GM18499 (cell line): ENCODE results near the gene SRP9.

Experiments
- ATAC-seq: cut with Tn5 transposase; IDR thresholded peaks from one replicate; pipeline ENCODE4 v1.9.1; 2021; ENCODE audit warnings: moderate number of reproducible peaks; ENCODE audit not compliant: insufficient read depth, unreplicated experiment

SRP9 gene

GRCh38 chr1:225777583-225778336, at the start of gene SRP9:
Gene SRP9 (plus strand): TSS chr1:225777826. CDS start chr1:225777941, 115 bp downstream.
- ATAC-seq, result peak; percentile 98

- ATAC-seq, result no peak
These were observed 46.1 kb upstream of the SRP9 start for GRCh38 chr1:225731491-225731890.

GRCh38 chr1:225733254-225733653, 44.4 kb upstream of the SRP9 start:
- ATAC-seq, result no peak

- no peak for ATAC-seq
These were observed 42.1 kb upstream of the SRP9 start for GRCh38 chr1:225735252-225736149.

GRCh38 chr1:225736437-225737098, 41.1 kb upstream of the SRP9 start:
- no peak for ATAC-seq

- no peak for ATAC-seq
These were observed 40.5 kb upstream of the SRP9 start for GRCh38 chr1:225737161-225737560.

- no peak for ATAC-seq
These were observed 39.8 kb upstream of the SRP9 start for GRCh38 chr1:225737866-225738265.

GRCh38 chr1:225738763-225739162, 38.9 kb upstream of the SRP9 start:
- ATAC-seq, result no peak

GRCh38 chr1:225739542-225740107, 38.0 kb upstream of the SRP9 start:
- ATAC-seq, result no peak

GRCh38 chr1:225744745-225745144, 32.9 kb upstream of the SRP9 start:
- ATAC-seq, result no peak

GRCh38 chr1:225745273-225745672, 32.4 kb upstream of the SRP9 start:
- ATAC-seq, result no peak

GRCh38 chr1:225746361-225747179, 31.1 kb upstream of the SRP9 start:
- no peak for ATAC-seq

GRCh38 chr1:225747566-225747965, 30.1 kb upstream of the SRP9 start:
- ATAC-seq, result no peak

- ATAC-seq, result no peak
These were observed 29.1 kb upstream of the SRP9 start for GRCh38 chr1:225748529-225748928.

GRCh38 chr1:225749706-225750105, 27.9 kb upstream of the SRP9 start:
- no peak for ATAC-seq

GRCh38 chr1:225750420-225750819, 27.2 kb upstream of the SRP9 start:
- no peak for ATAC-seq

- ATAC-seq, result no peak
These were observed 26.5 kb upstream of the SRP9 start for GRCh38 chr1:225750875-225751824.

- ATAC-seq, result no peak
These were observed 25.4 kb upstream of the SRP9 start for GRCh38 chr1:225752245-225752644.
